ENCODE results near the gene SCN5A.

- TF ChIP-seq ZFP3 (CRISPR knock-in tag; IDR thresholded peaks at IDR 0.05) (no peak), TOX (CRISPR knock-in tag; IDR thresholded peaks at IDR 0.05; ENCODE audit: borderline replicate concordance) (no peak), ZNF8 (CRISPR knock-in tag; IDR thresholded peaks at IDR 0.05) (no peak), OSR1 (CRISPR knock-in tag; IDR thresholded peaks at IDR 0.05) (no peak), ZNF70 (CRISPR knock-in tag; IDR thresholded peaks at IDR 0.05) (no peak), ZFP30 (CRISPR knock-in tag; IDR thresholded peaks at IDR 0.05) (no peak), ARNTL (CRISPR knock-in tag; IDR thresholded peaks at IDR 0.05; ENCODE audit: borderline replicate concordance, low read depth) (no peak), TCF4 (CRISPR knock-in tag; IDR thresholded peaks at IDR 0.05; ENCODE audit: borderline replicate concordance) (no peak), PATZ1 (CRISPR knock-in tag; IDR thresholded peaks at IDR 0.05; ENCODE audit: borderline replicate concordance) (no peak), CREB5 (CRISPR knock-in tag; IDR thresholded peaks at IDR 0.05; ENCODE audit: low read depth) (no peak), GLIS3 (CRISPR knock-in tag; IDR thresholded peaks at IDR 0.05) (no peak)
Observed at GRCh38 chr3:38630606-38631005, 18.9 kb downstream of the SCN5A start.

Data from SK-N-SH treated with all-trans-retinoic acid at 6 μM for 48 hours (cell line).